ENCODE measurements around the gene HDAC4.
"Not testable (repeated sequence)": the region's sequence is repeated elsewhere in the genome, so short reads cannot be mapped to it uniquely, and the experiment has no call there.

The HDAC4 gene

GRCh38 chr2:239184968-239185903 lies 215.6 kb downstream of the HDAC4 start:
- no peaks in the 10 kb centered on the region for H3K4me1 Mint-ChIP-seq (ENCODE audit: low read depth)
- H3K27ac Mint-ChIP-seq = no peak overlapping the region
- no peaks in the 10 kb centered on the region for H3K27me3 Mint-ChIP-seq
- no peak overlapping the region for H3K4me3 Mint-ChIP-seq
- H3K36me3 Mint-ChIP-seq (ENCODE audit: low read depth) = peaks cover 27% of the 10 kb centered on the region
- no peaks in the 10 kb centered on the region for H3K9me3 Mint-ChIP-seq

- H3K9me3 Mint-ChIP-seq = no peaks in the 10 kb centered on the region
- H3K36me3 Mint-ChIP-seq (ENCODE audit: low read depth) = peaks cover 31% of the 10 kb centered on the region
- H3K27me3 Mint-ChIP-seq = no peaks in the 10 kb centered on the region
- H3K4me3 Mint-ChIP-seq = no peak overlapping the region
- no peak overlapping the region for H3K27ac Mint-ChIP-seq
- no peaks in the 10 kb centered on the region for H3K4me1 Mint-ChIP-seq (ENCODE audit: low read depth)
Observed at GRCh38 chr2:239184179-239184578, 216.6 kb downstream of the HDAC4 start.

- Mint-ChIP-seq H3K4me1 (ENCODE audit: low read depth) (no peaks in the 10 kb centered on the region), H3K4me3 (no peak overlapping the region), H3K9me3 (no peaks in the 10 kb centered on the region), H3K27me3 (no peaks in the 10 kb centered on the region), H3K36me3 (ENCODE audit: low read depth) (peaks cover 32% of the 10 kb centered on the region), H3K27ac (no peak overlapping the region)
Observed at GRCh38 chr2:239182981-239183791, 217.6 kb downstream of the HDAC4 start.

GRCh38 chr2:239181903-239182581 lies 218.8 kb downstream of the HDAC4 start:
- Mint-ChIP-seq H3K9me3 (peaks cover under 1% of the 10 kb centered on the region), H3K27me3 (no peaks in the 10 kb centered on the region), H3K4me1 (ENCODE audit: low read depth) (no peaks in the 10 kb centered on the region), H3K4me3 (no peak overlapping the region), H3K27ac (no peak overlapping the region), H3K36me3 (ENCODE audit: low read depth) (peaks cover 41% of the 10 kb centered on the region)

GRCh38 chr2:239181074-239181902 lies 219.5 kb downstream of the HDAC4 start:
- H3K36me3 Mint-ChIP-seq (ENCODE audit: low read depth) = peaks cover 49% of the 10 kb centered on the region
- H3K4me3 Mint-ChIP-seq = no peak overlapping the region
- H3K4me1 Mint-ChIP-seq (ENCODE audit: low read depth) = no peaks in the 10 kb centered on the region
- no peak overlapping the region for H3K27ac Mint-ChIP-seq
- H3K9me3 Mint-ChIP-seq = peaks cover 8% of the 10 kb centered on the region
- H3K27me3 Mint-ChIP-seq = no peaks in the 10 kb centered on the region

GRCh38 chr2:239180526-239181073 lies 220.2 kb downstream of the HDAC4 start:
- no peaks in the 10 kb centered on the region for H3K27me3 Mint-ChIP-seq
- H3K36me3 Mint-ChIP-seq (ENCODE audit: low read depth) = peaks cover 49% of the 10 kb centered on the region
- H3K4me3 Mint-ChIP-seq = no peak overlapping the region
- H3K27ac Mint-ChIP-seq = no peak overlapping the region
- no peaks in the 10 kb centered on the region for H3K4me1 Mint-ChIP-seq (ENCODE audit: low read depth)
- H3K9me3 Mint-ChIP-seq = peaks cover 9% of the 10 kb centered on the region

GRCh38 chr2:239179851-239180371 lies 220.9 kb downstream of the HDAC4 start:
- no peaks in the 10 kb centered on the region for H3K4me1 Mint-ChIP-seq (ENCODE audit: low read depth)
- H3K27me3 Mint-ChIP-seq = no peaks in the 10 kb centered on the region
- no peak overlapping the region for H3K27ac Mint-ChIP-seq
- H3K9me3 Mint-ChIP-seq = peaks cover 10% of the 10 kb centered on the region
- peaks cover 56% of the 10 kb centered on the region for H3K36me3 Mint-ChIP-seq (ENCODE audit: low read depth)
- no peak overlapping the region for H3K4me3 Mint-ChIP-seq

- Mint-ChIP-seq H3K4me1 (ENCODE audit: low read depth) (no peaks in the 10 kb centered on the region), H3K9me3 (peaks cover 18% of the 10 kb centered on the region), H3K27me3 (no peaks in the 10 kb centered on the region), H3K36me3 (ENCODE audit: low read depth) (peaks cover 66% of the 10 kb centered on the region), H3K4me3 (no peak overlapping the region), H3K27ac (no peak overlapping the region)
Observed at GRCh38 chr2:239178954-239179353, 221.9 kb downstream of the HDAC4 start.

- no peaks in the 10 kb centered on the region for H3K4me1 Mint-ChIP-seq (ENCODE audit: low read depth)
- no peaks in the 10 kb centered on the region for H3K27me3 Mint-ChIP-seq
- peaks cover 19% of the 10 kb centered on the region for H3K9me3 Mint-ChIP-seq
- no peak overlapping the region for H3K27ac Mint-ChIP-seq
- peaks cover 70% of the 10 kb centered on the region for H3K36me3 Mint-ChIP-seq (ENCODE audit: low read depth)
- H3K4me3 Mint-ChIP-seq = no peak overlapping the region
Observed at GRCh38 chr2:239178484-239178883, 222.3 kb downstream of the HDAC4 start.

GRCh38 chr2:239177908-239178307 lies 222.9 kb downstream of the HDAC4 start:
- peaks cover 25% of the 10 kb centered on the region for H3K9me3 Mint-ChIP-seq
- peaks cover 76% of the 10 kb centered on the region for H3K36me3 Mint-ChIP-seq (ENCODE audit: low read depth)
- no peaks in the 10 kb centered on the region for H3K4me1 Mint-ChIP-seq (ENCODE audit: low read depth)
- no peak overlapping the region for H3K4me3 Mint-ChIP-seq
- no peak overlapping the region for H3K27ac Mint-ChIP-seq
- H3K27me3 Mint-ChIP-seq = no peaks in the 10 kb centered on the region

- no peak overlapping the region for H3K27ac Mint-ChIP-seq
- no peak overlapping the region for H3K4me3 Mint-ChIP-seq
- peaks cover 30% of the 10 kb centered on the region for H3K9me3 Mint-ChIP-seq
- H3K4me1 Mint-ChIP-seq (ENCODE audit: low read depth) = no peaks in the 10 kb centered on the region
- H3K36me3 Mint-ChIP-seq (ENCODE audit: low read depth) = peaks cover 82% of the 10 kb centered on the region
- no peaks in the 10 kb centered on the region for H3K27me3 Mint-ChIP-seq
Observed at GRCh38 chr2:239177325-239177724, 223.5 kb downstream of the HDAC4 start.

GRCh38 chr2:239176138-239176803 lies 224.5 kb downstream of the HDAC4 start:
- not testable (repeated sequence) for H3K4me1 Mint-ChIP-seq (ENCODE audit: low read depth); H3K27me3 Mint-ChIP-seq; H3K27ac Mint-ChIP-seq; H3K4me3 Mint-ChIP-seq
- Mint-ChIP-seq H3K36me3 (ENCODE audit: low read depth) (peaks cover 86% of the 10 kb centered on the region), H3K9me3 (peaks cover 36% of the 10 kb centered on the region)

- H3K36me3 Mint-ChIP-seq (ENCODE audit: low read depth) = peaks cover 92% of the 10 kb centered on the region
- peaks cover 41% of the 10 kb centered on the region for H3K9me3 Mint-ChIP-seq
- no peaks in the 10 kb centered on the region for H3K4me1 Mint-ChIP-seq (ENCODE audit: low read depth)
- no peak overlapping the region for H3K27ac Mint-ChIP-seq
- H3K27me3 Mint-ChIP-seq = no peaks in the 10 kb centered on the region
- H3K4me3 Mint-ChIP-seq = no peak overlapping the region
Observed at GRCh38 chr2:239175181-239175580, 225.6 kb downstream of the HDAC4 start.

Measured in stimulated activated naive CD8-positive, alpha-beta T cell treated with anti-CD3 and anti-CD28 coated beads, Interleukin-15, Interleukin-2, amounts not matched to agents 100 ng/mL and 50 ng/mL, for 24 hours (primary cell).